Left lung (tissue), 10 donors: ENCODE results near the gene USB1. TPM values are rescaled to one million over a fixed set of nuclear protein-coding genes. Genes with fewer than 3 reads are reported as not detected.
A peak's percentile ranks its signal among the peaks of the same experiment; 100 is the strongest.

ENCODE experiments used
- ATAC-seq: fragments of 200-7000 bp; cut with Tn5 transposase; one replicate; pipeline ENCODE4 v1.9.1; 2020; ENCODE audit warnings: moderate library complexity
- DNase-seq, 4 donors: peaks; one replicate each; pipeline ENCODE4 v3.0.0-alpha.2; 2013 to 2020
- H3K27ac ChIP-seq, 2 donors: fragments of 200-600 bp; sonication (generic) in 1 of 2; one replicate each; pipeline versions ENCODE4 v1.5.0 to v1.8.0; 2020 to 2021
- H3K27me3 ChIP-seq, 2 donors: fragments of 200-600 bp; sonication (generic) in 1 of 2; one replicate each; pipeline versions ENCODE4 v1.5.0 to v1.8.0; 2020 to 2021
- H3K36me3 ChIP-seq, 2 donors: fragments of 200-600 bp; sonication (generic) in 1 of 2; one replicate each; pipeline versions ENCODE4 v1.5.0 to v1.8.0; 2020 to 2021
- H3K4me1 ChIP-seq, 2 donors: fragments of 200-600 bp; one replicate each; pipeline ENCODE4 v1.8.0; 2021
- H3K4me3 ChIP-seq, 2 donors: fragments of 200-600 bp; sonication (generic) in 1 of 2; one replicate each; pipeline versions ENCODE4 v1.5.0 to v1.8.0; 2020 to 2021; ENCODE audit warnings: mild to moderate bottlenecking in 1 of 2
- H3K9me3 ChIP-seq, 2 donors: fragments of 200-600 bp; sonication (generic) in 1 of 2; one replicate each; pipeline versions ENCODE4 v1.5.0 to v1.8.0; 2020 to 2021
- CTCF ChIP-seq, 2 donors: fragments of 200-600 bp; sonication (generic) in 1 of 2; IDR thresholded peaks; one replicate each; pipeline versions ENCODE4 v1.5.0 to v1.8.0; 2021; ENCODE audit warnings: antibody characterized with exemption in 2 of 2
- intact Hi-C, 2 donors: fragments of 100-400 bp; cut with DNase I; formaldehyde crosslinking; loops; one replicate each; pipeline versions ENCODE4 v1.11.2 to v1.14.2; 2022
- polyA plus RNA-seq, 6 donors: library from polyadenylated mRNA; unstranded; fragments of 120-200 nt; gene quantifications; one replicate each; pipeline ENCODE4 v1.2.1, GENCODE V29; 2013; ENCODE audit not compliant: insufficient read length in 6 of 6
- total RNA-seq, 2 donors: library from RNA; stranded (reverse); fragmentation: NEBNext Ultra II Directional; extraction: Animal tissue kit (Norgen Biotek cat#: 25700); gene quantifications; one replicate each; pipeline ENCODE4 v1.2.1, GENCODE V29; 2021
- donor health status: DM: no; HTN: yes; CAD: no.
- donor health status: DM: no; HTN: no; CAD: no.

Gene USB1
- total and polyA plus RNA-seq, 8 donors: 21.5 to 50.9 (median 25.2) TPM

- DNase-seq: peak in 1 of 4 donors; percentile 67
- Histone ChIP-seq H3K4me3 (no peak overlapping the region), H3K27me3 (no peaks in the 10 kb centered on the region), H3K27ac (peak overlapping the region in 1 of 2 donors; percentile 55), H3K36me3 (peaks cover 0 to 36% of the 10 kb centered on the region in 2 donors), H3K4me1 (peaks cover 28 to 54% of the 10 kb centered on the region in 2 donors), H3K9me3 (no peaks in the 10 kb centered on the region)
- intact Hi-C loops: no loop called here
- ATAC-seq: no peak
- TF ChIP-seq CTCF (IDR thresholded peaks at IDR 0.05): no peak
Observed at GRCh38 chr16:57993897-57994296, 7.3 kb upstream of the USB1 start.

- Histone ChIP-seq H3K4me3 (no peak overlapping the region), H3K27ac (peak overlapping the region in 1 of 2 donors; percentile 55), H3K27me3 (no peaks in the 10 kb centered on the region), H3K9me3 (no peaks in the 10 kb centered on the region), H3K36me3 (peaks cover 0 to 36% of the 10 kb centered on the region in 2 donors), H3K4me1 (peaks cover 30 to 59% of the 10 kb centered on the region in 2 donors)
- intact Hi-C loops: no loop called here
- peak in 1 of 4 donors; percentile 31 for DNase-seq
- ATAC-seq: no peak
- no peak for TF ChIP-seq CTCF (IDR thresholded peaks at IDR 0.05)
Observed at GRCh38 chr16:57994361-57994760, 6.8 kb upstream of the USB1 start.

GRCh38 chr16:57994778-57995177 is 6.4 kb upstream of the USB1 start:
- peak in 1 of 2 donors; percentile 59 for TF ChIP-seq CTCF (IDR thresholded peaks at IDR 0.05)
- Histone ChIP-seq H3K9me3 (no peaks in the 10 kb centered on the region), H3K4me3 (no peak overlapping the region), H3K27ac (peak overlapping the region in 1 of 2 donors; percentile 55), H3K4me1 (peaks cover 34 to 63% of the 10 kb centered on the region in 2 donors), H3K36me3 (peaks cover 0 to 36% of the 10 kb centered on the region in 2 donors), H3K27me3 (no peaks in the 10 kb centered on the region)
- ATAC-seq (peak; percentile 38), DNase-seq (peak in 2 of 4 donors; percentile 80 to 90)
- intact Hi-C loops: no loop called here

GRCh38 chr16:57995721-57996405 is 5.3 kb upstream of the USB1 start:
- H3K27me3 ChIP-seq: no peaks in the 10 kb centered on the region
- peaks cover 0 to 36% of the 10 kb centered on the region in 2 donors for H3K36me3 ChIP-seq
- intact Hi-C loops: no loop called here
- no peak for TF ChIP-seq CTCF (IDR thresholded peaks at IDR 0.05)
- peak in 1 of 4 donors; percentile 47 for DNase-seq
- H3K4me1 ChIP-seq: peaks cover 35 to 65% of the 10 kb centered on the region in 2 donors
- no peak overlapping the region for H3K4me3 ChIP-seq
- H3K9me3 ChIP-seq: no peaks in the 10 kb centered on the region
- peak overlapping the region in 1 of 2 donors; percentile 55 for H3K27ac ChIP-seq
- no peak for ATAC-seq

- peak overlapping the region in 1 of 2 donors; percentile 55 for H3K27ac ChIP-seq
- intact Hi-C loops: no loop called here
- no peak overlapping the region for H3K4me3 ChIP-seq
- H3K4me1 ChIP-seq: peaks cover 35 to 65% of the 10 kb centered on the region in 2 donors
- H3K9me3 ChIP-seq: no peaks in the 10 kb centered on the region
- TF ChIP-seq CTCF (IDR thresholded peaks at IDR 0.05): no peak
- DNase-seq (peak in 1 of 4 donors; percentile 81), ATAC-seq (no peak)
- H3K36me3 ChIP-seq: peaks cover 0 to 36% of the 10 kb centered on the region in 2 donors
- H3K27me3 ChIP-seq: no peaks in the 10 kb centered on the region
Observed at GRCh38 chr16:57996406-57997175, 4.6 kb upstream of the USB1 start.
